K562 (cell line): ENCODE data around the gene ZCCHC3. TPM values are rescaled to one million over a fixed set of nuclear protein-coding genes. Genes with fewer than 3 reads are reported as not detected.

Source experiments
- ATAC-seq: fragments of 200-7000 bp; cut with Tn5 transposase; 3 replicates; pipeline ENCODE4 v1.9.1; 2020; ENCODE audit warnings: moderate library complexity
- BruUV-seq: library from RNA; stranded (reverse); fragments of 400-500 nt; replicated peaks from 2 replicates; lab custom pipeline; 2021; lab: Mats Ljungman, UMichigan
- CTCF ChIA-PET: fragments of 300-600 bp; formaldehyde crosslinking; extraction: SDS; loops from one replicate; lab custom pipeline; 2021; ENCODE audit warnings: low intra/inter-chr PET ratio; lab: Yijun Ruan, JAX
- POLR2A ChIA-PET: fragments of 300-600, 350-650 bp; sonication (Branson Sonifier 250); formaldehyde crosslinking; extraction: SDS; loops from one replicate; lab custom pipeline; 2021; ENCODE audit warnings: antibody characterized with exemption, inconsistent platforms; lab: Yijun Ruan, JAX
- DNase-seq, 4 experiments: peaks; one replicate each; pipeline versions ENCODE4 v3.0.0 to v3.0.0-alpha.2; 2011 to 2018; ENCODE audit warnings: low spot score in 3 of 4, mixed read lengths in 3 of 4; ENCODE audit errors: extremely low read depth in 1 of 4
- FAIRE-seq: peaks from 2 replicates; lab custom pipeline; 2011; peaks lifted over from hg19 to GRCh38; lab: Jason Lieb, UNC
- H2AFZ ChIP-seq: 2 replicates; pipeline ENCODE4 v1.6.0; 2011; ENCODE audit warnings: low read depth, low read length, control low read depth, inconsistent platforms
- H3K27ac ChIP-seq: fragments of 200-600 bp; 3 replicates; pipeline ENCODE4 v1.8.0; 2011; ENCODE audit warnings: low read depth, mild to moderate bottlenecking, control low read depth, inconsistent platforms, low read length, moderate library complexity, mixed read lengths; ENCODE audit errors: extremely low read depth
- H3K27me3 ChIP-seq, 2 experiments: fragments of 300-600 bp in 1 of 2; 2 replicates in 1 of 2; 3 replicates in 1 of 2; pipeline versions ENCODE4 v1.6.0 to v1.8.0; 2011; ENCODE audit warnings: inconsistent platforms in 2 of 2, low read length in 2 of 2, mild to moderate bottlenecking in 1 of 2, mixed read lengths in 1 of 2, moderate library complexity in 1 of 2; ENCODE audit not compliant: control insufficient read depth in 2 of 2, insufficient read depth in 2 of 2
- H3K36me3 ChIP-seq: fragments of 300-600 bp; 3 replicates; pipeline ENCODE4 v1.8.0; 2011; ENCODE audit warnings: mild to moderate bottlenecking, low read length, inconsistent platforms; ENCODE audit not compliant: control insufficient read depth, insufficient read depth
- H3K4me1 ChIP-seq, 2 experiments: fragments of 200-600 bp in 1 of 2; replicated peaks in 1 of 2; 2 replicates in 1 of 2; 3 replicates in 1 of 2; pipeline versions ENCODE4 v1.5.1 to v1.8.0; 2011; ENCODE audit warnings: inconsistent platforms in 2 of 2, low read length in 2 of 2, mild to moderate bottlenecking in 1 of 2, mixed read lengths in 1 of 2, moderate library complexity in 1 of 2; ENCODE audit not compliant: control insufficient read depth in 2 of 2, insufficient read depth in 2 of 2
- H3K4me2 ChIP-seq: 2 replicates; pipeline ENCODE4 v1.6.1; 2011; ENCODE audit warnings: low read length, control low read depth, inconsistent platforms, mixed read lengths; ENCODE audit not compliant: insufficient read depth
- H3K4me3 ChIP-seq: fragments of 200-600 bp; sonication (generic), shearing (Covaris generic); 2 replicates; pipeline ENCODE4 v1.5.1; 2016; ENCODE audit warnings: control low read depth, inconsistent platforms
- H3K79me2 ChIP-seq: fragments of 200-600 bp; 3 replicates; pipeline ENCODE4 v1.8.0; 2011; ENCODE audit warnings: low read length, inconsistent platforms; ENCODE audit not compliant: control insufficient read depth, insufficient read depth
- H3K9ac ChIP-seq, 2 experiments: 2 replicates each; pipeline versions ENCODE4 v1.6.0 to v1.6.1; 2011; ENCODE audit warnings: low read depth in 2 of 2, low read length in 2 of 2, control low read depth in 1 of 2, inconsistent platforms in 1 of 2, mild to moderate bottlenecking in 1 of 2, mixed read lengths in 1 of 2; ENCODE audit not compliant: insufficient read depth in 1 of 2
- H3K9me1 ChIP-seq: one replicate; pipeline ENCODE4 v1.6.0; 2011; ENCODE audit warnings: inconsistent platforms, mild to moderate bottlenecking, low read length, moderate library complexity; ENCODE audit not compliant: control insufficient read depth, insufficient read depth
- H3K9me3 ChIP-seq: replicated peaks from 2 replicates; pipeline ENCODE4 v1.5.1; 2011; ENCODE audit warnings: low read depth, low read length, inconsistent platforms; ENCODE audit not compliant: control insufficient read depth, insufficient read depth
- H4K20me1 ChIP-seq: replicated peaks from 2 replicates; pipeline ENCODE4 v1.6.1; 2011; ENCODE audit warnings: low read length, inconsistent platforms, mixed read lengths; ENCODE audit not compliant: control insufficient read depth, insufficient read depth
- ETS1 ChIP-seq: conservative IDR thresholded peaks from 2 replicates; pipeline ENCODE4 v1.6.1; 2011; ENCODE audit warnings: low read depth, mild to moderate bottlenecking, low read length; ENCODE audit not compliant: control insufficient read depth
- ILF3 ChIP-seq: fragments of 450-650 bp; IDR thresholded peaks from 2 replicates; pipeline ENCODE4 v1.6.1; 2018; ENCODE audit warnings: antibody characterized with exemption, mild to moderate bottlenecking, moderate library complexity, borderline replicate concordance
- MYC ChIP-seq, 2 experiments: fragments of 250-450 bp in 1 of 2; sonication (Bioruptor Pico) in 1 of 2; IDR thresholded peaks; 2 replicates each; pipeline versions ENCODE4 v1.5.1 to v1.6.1; 2012 to 2021; ENCODE audit warnings: low read depth in 2 of 2, borderline replicate concordance in 1 of 2, improper control_type of control experiment in 1 of 2, low read length in 1 of 2, mild to moderate bottlenecking in 1 of 2, moderate library complexity in 1 of 2
- NFIC ChIP-seq: fragments of 450-650 bp; IDR thresholded peaks from 2 replicates; pipeline ENCODE4 v1.6.1; 2017; ENCODE audit warnings: mild to moderate bottlenecking, inconsistent platforms
- NRF1 ChIP-seq, 2 experiments: fragments of 450-650 bp; IDR thresholded peaks in 1 of 2; conservative IDR thresholded peaks in 1 of 2; 2 replicates each; pipeline ENCODE4 v1.6.1; 2014; ENCODE audit warnings: mild to moderate bottlenecking in 2 of 2
- SNAPC5 ChIP-seq: fragments of 250-450 bp; sonication (Bioruptor Pico); IDR thresholded peaks from 2 replicates; pipeline ENCODE4 v1.8.0; 2021; ENCODE audit warnings: moderate library complexity, mild to moderate bottlenecking, inconsistent platforms
- ZEB2 ChIP-seq: fragments of 450-650 bp; IDR thresholded peaks from 2 replicates; pipeline ENCODE4 v1.6.1; 2016
- ZFP36 ChIP-seq: fragments of 150-350 bp; IDR thresholded peaks from 2 replicates; pipeline ENCODE4 v1.6.1; 2018; ENCODE audit warnings: low read length, low read depth; ENCODE audit not compliant: partially characterized antibody
- WGBS: fragments of 100-300 bp; shearing (Covaris generic); methylation state at CpG from one replicate; pipeline ENCODE4 v1.1.6; 2016; ENCODE audit warnings: low coverage, mixed read lengths; ENCODE audit not compliant: insufficient coverage; ENCODE audit errors: missing lambda C conversion rate; 5-methylcytosine and 5-hydroxymethylcytosine counted together
- in situ Hi-C: fragments of 300-500 bp; cut with MboI; formaldehyde crosslinking; loops from 4 replicates; pipeline ENCODE4 v1.15.0; 2018; ENCODE audit warnings: inconsistent platforms, mixed read lengths
- intact Hi-C: fragments of 100-400 bp; cut with micrococcal nuclease; formaldehyde crosslinking; loops from 2 replicates; pipeline ENCODE4 v1.14.2; 2022
- polyA plus RNA-seq, 8 experiments: library from polyadenylated mRNA; depleted of rRNA in 4 of 8; stranded (reverse) in 5 of 8; unstranded in 3 of 8; fragments of >200 nt; fragmentation: Nextera tagmentation in 2 of 8; fragmentation: Illumina TruSeq in 1 of 8; extraction: Ambion mirVana in 2 of 8; extraction: Trizol in 1 of 8; gene quantifications; 2 replicates each; pipeline versions ENCODE4 v1.2.1 to v1.2.3, GENCODE V29; 2011 to 2014; ENCODE audit warnings: inconsistent platforms in 1 of 8, missing spikeins in 1 of 8
- total RNA-seq, 7 experiments: library from RNA; depleted of rRNA in 6 of 7; stranded (reverse); fragments of >200 nt in 6 of 7; fragmentation: Illumina TruSeq in 2 of 7; extraction: Trizol in 2 of 7; gene quantifications; 2 replicates each; pipeline versions ENCODE4 v1.2.1 to v1.2.3, GENCODE V29; 2011 to 2021; ENCODE audit warnings: low replicate concordance in 1 of 7

ZCCHC3 gene
- total and polyA plus RNA-seq, 9 of the 15 experiments (the other 6 are each of a cell fraction or from before 2014, with no cell fraction given), result 2.8 to 23.3 (median 16.5) TPM

DNA sequence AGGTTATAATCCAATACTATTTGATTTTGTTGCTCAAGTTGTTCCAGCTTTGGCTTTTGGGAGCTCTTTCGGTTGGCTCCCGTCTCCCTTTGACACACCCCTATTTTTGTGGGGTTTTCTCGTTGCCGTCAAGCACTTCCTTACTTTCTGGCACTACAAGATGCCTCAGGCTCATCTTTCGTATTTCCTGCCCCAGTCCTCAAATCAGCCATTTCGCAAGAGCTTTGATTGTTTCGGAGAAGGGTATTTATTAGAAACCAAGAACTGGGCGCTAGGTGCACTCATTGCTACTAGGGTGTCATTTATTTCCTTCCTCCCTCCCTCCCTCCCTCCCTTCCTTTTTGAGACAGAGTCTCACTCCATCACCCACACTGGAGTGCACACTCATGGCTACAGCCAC is 14.7 kb downstream of the ZCCHC3 start:
- intact Hi-C loops (no loop called here), in situ Hi-C loops (no loop called here)
- no peak for TF ChIP-seq SNAPC5 (CRISPR knock-in tag)
- TF ChIP-seq NRF1 (conservative IDR thresholded peaks at IDR 0.05 in 1 of 2, IDR thresholded peaks at IDR 0.05 in 1 of 2), result no peak
- no peak for TF ChIP-seq ZFP36
- TF ChIP-seq ETS1, result no peak
- no peak for TF ChIP-seq NFIC
- no peak for TF ChIP-seq ZEB2
- no peak for TF ChIP-seq MYC (IDR thresholded peaks at IDR 0.05; ENCODE audit: low read depth, low read length)
- TF ChIP-seq MYC (CRISPR knock-in tag; IDR thresholded peaks at IDR 0.05; ENCODE audit: borderline replicate concordance, low read depth), result no peak
- TF ChIP-seq ILF3, result no peak
- no TSS peak for BruUV-seq
- CTCF ChIA-PET, result no interaction called here
- H3K36me3 ChIP-seq, result no peaks in the 10 kb centered on the region
- H3K9me1 ChIP-seq, result no peaks in the 10 kb centered on the region
- peaks cover 0 to 4% of the 10 kb centered on the region in 2 experiments; a peak in 2 of 5 replicates for H3K4me1 ChIP-seq
- ATAC-seq (no peak), FAIRE-seq (no peak), DNase-seq (no peak)
- 95% methylated on average over 6 of the region's 8 CpGs for whole genome bisulfite sequencing
- H3K9ac ChIP-seq, result no peak overlapping the region
- no peaks in the 10 kb centered on the region for H3K79me2 ChIP-seq
- POLR2A ChIA-PET, result interaction anchor here (1.1 to 2.4 kb wide), 2 partner anchors 10 to 13 kb away, joined by 5 to 9 read pairs; no protein-coding TSS in a partner anchor
- no peak overlapping the region for H2AFZ ChIP-seq
- H3K27me3 ChIP-seq, result no peaks in the 10 kb centered on the region
- H4K20me1 ChIP-seq, result no peaks in the 10 kb centered on the region
- no peaks in the 10 kb centered on the region for H3K9me3 ChIP-seq
- H3K27ac ChIP-seq, result no peak overlapping the region
- H3K4me2 ChIP-seq, result no peak overlapping the region
- H3K4me3 ChIP-seq, result no peak overlapping the region
